Activated CD8-positive, alpha-beta memory T cell treated with anti-CD3 and anti-CD28 coated beads, Interleukin-2, amount 50 U/mL, for 4 hours (primary cell): Measurements from ENCODE around the gene MAP6.

ENCODE experiments used
- DNase-seq: peaks from one replicate; pipeline ENCODE4 v3.0.0-alpha.2; 2020

MAP6 gene

DNA sequence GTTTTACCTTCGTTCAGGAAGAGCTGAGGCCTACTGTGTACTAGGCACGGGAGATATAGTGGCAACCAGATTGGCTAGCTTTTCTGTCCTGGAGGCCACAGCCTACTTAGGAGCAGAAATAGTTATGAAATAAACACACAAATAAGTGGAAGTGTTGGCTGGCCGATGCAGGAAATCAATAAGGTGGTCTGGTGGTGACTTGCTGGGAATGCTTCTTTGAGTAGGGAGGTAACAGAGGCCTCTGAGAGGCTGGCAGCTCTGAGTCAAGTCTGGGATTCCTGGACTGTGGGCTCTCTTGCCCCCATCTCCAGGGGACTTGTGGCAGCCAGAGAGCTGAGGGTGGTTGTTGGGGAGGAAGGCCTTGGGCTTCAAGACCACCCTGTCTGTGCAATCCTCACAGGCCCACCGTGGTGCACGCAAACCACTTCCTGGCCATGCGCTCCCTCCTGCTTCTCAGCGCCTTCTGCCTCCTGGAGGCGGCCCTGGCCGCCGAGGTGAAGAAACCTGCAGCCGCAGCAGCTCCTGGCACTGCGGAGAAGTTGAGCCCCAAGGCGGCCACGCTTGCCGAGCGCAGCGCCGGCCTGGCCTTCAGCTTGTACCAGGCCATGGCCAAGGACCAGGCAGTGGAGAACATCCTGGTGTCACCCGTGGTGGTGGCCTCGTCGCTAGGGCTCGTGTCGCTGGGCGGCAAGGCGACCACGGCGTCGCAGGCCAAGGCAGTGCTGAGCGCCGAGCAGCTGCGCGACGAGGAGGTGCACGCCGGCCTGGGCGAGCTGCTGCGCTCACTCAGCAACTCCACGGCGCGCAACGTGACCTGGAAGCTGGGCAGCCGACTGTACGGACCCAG, 102.7 kb downstream of the MAP6 start:
- DNase-seq = no peak

DNA sequence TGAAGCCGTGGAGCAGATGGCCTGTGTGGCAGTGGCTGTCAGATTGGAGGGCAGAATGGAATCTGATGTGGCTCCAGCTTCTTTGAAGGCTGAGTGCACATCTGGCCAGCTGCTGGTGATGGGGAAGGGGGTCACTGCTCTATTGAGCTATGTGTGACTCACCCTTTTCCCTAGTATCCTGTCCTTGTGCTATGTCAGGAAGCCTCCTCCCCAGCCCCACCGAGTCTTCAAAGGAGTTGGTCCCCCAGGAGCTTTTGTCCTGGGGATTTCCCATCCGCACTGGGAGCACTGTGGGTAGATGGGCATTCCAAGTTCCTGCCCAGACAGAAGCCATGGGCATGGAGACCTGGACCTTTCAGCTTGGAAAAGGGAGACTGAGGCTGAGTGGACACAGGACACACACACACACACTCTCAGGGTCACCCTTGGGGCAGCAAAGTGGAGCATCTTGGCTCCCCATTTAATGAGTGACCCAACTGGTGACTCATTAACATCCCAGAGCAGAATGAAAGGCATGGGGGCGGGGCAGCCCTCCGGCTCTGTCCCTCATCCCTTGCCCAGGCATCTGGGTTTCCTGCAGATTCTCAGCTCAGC, 103.5 kb downstream of the MAP6 start:
- DNase-seq = no peak

DNA sequence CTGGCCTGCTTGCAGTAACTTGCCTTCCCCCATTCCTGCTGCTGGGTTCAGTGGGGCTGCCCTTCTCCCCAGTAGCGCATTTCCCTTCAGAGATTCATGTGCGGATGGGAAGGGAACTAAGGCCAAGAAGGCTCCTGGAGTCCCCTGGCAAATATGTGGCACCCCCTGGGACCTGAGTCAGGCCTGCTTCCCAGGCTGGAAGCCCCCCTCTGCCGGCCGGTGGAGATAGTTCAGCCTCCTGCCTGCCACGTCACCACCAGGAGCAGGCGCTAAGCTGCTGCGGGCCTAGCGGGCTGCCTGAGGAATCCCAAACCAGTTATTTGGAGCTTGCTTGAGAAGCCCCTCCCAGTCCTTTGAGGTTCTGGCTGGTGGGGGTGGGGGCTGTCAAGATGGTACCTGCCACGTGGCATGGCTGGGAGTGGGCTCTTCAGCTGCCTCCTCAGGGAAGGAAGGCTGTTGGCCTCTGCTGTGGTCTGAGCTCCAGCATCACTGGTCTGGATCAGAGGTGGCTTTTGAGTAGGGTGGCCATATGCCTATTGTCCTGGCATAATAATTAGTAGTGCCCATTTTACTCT, 104.8 kb downstream of the MAP6 start:
- DNase-seq = no peak

DNA sequence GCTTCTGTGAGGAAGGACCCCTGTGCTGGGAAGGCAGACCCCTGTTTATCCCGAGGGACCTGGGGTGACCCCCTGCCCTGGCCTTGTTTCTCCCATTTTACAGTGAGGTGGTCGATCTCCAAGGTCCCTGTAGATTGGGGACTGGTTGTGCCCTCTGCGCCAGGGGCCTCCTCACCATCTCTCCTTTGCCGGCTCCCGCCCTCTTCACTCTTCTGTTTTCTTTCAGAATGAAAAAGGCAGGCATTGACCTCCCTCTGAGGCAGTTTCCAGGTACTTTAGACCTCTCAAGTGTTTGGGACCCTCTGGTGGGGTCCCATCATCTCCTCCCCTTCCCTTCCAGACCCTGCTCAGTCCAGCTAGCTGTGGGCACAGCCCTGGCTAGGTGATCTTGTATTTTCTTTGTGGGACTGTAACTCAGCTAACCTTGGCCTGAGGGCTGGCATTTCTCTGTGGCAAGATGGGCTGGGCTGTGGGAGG, 105.3 kb downstream of the MAP6 start:
- DNase-seq = no peak

DNA sequence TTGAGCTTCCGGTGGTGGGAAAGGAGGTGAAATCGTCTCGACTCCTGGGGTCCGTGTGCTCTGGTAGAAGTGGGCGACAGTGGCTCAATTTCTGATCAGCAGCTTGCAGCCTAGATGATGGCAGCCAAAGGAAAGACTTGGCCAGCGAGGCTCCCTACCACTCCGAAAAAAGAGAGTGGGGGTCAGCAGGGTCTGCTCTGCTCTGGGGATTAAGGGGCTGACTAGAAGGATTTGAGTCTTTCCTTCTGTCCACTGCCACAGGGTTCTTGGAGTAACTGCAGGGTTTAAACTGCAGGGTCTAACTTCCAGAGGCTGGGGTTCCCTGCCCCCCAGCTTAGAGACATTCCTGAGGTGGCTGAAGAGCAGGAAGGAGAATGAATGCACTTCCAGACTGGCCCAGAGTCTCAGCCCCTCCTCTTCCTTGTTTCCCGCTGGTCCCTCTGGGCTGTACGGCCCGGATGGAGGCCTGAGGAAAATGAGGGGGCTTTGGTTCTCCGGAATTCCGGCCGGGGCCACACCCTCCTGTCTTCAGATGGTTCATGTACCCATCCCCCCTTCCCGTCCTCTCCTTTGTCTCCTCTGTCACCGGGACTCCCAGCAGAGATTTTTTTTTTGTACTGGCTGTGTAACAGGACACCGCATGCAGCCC, 105.9 kb downstream of the MAP6 start:
- DNase-seq = no peak

DNA sequence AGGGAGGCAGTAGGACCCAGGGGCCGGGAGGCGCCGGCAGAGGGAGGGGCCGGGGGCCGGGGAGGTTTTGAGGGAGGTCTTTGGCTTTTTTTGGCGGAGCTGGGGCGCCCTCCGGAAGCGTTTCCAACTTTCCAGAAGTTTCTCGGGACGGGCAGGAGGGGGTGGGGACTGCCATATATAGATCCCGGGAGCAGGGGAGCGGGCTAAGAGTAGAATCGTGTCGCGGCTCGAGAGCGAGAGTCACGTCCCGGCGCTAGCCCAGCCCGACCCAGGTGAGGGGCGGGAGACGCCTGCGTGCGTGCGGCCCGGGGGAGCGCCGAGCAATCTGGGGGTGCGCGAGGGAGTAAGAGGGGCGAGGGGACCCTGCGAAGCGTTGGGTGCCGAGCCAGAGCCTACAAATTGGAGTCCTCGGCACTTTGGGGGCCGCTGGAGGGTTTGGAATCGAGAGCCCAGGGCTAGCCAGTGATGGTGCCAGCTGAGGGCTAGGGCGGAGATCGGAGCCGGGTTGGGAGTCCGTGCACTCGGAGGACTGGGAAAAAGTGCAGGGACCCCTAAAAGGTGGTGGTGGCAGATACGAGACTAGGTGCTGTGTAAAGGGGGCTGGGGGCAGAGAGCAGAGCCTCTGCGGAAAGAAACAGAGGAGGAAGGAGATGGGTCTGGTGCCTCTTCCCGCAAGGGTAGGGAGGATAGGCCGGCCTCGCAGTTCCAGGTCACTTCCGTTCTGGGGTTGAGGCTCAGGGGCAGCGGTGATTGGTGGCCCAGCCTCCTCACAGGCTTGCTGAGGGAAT, 106.6 kb downstream of the MAP6 start, which contains the start of gene SERPINH1:
SERPINH1 (plus strand) TSS at position 206 of the 788 bp plus-strand sequence. CDS start 4,097 bp downstream, outside the sequence.
- DNase-seq = peak; percentile 56

DNA sequence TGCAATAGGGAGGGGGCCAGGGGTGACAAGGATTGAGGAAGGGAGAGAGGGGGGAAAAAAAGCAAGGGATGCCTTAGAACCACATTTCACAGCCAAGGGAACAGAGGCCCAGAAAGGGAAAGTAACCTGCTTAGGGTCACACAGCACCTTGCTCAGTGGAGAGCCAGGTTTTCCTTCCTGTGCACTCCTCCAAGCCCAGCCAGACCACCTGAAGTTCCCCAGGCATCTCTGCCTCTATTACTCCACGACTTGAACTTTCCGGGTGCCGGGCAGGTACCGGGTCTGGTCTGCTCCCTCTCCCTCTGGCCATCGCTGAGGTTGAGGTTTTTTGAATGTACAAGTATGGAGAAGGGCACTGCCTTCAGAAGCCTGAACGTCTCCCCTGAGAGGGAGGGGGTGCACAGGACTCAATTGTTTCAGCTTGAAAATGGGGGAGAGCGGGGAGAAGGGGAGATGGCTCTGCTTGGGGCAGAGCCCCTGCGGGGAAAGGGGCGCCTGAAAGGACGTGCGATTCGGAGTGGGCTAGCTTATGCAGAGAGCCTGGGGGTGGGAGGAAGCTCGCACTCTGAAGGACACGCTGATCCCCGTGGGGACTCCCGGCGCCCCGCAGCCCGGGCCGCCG, 107.3 kb downstream of the MAP6 start:
- no peak for DNase-seq

DNA sequence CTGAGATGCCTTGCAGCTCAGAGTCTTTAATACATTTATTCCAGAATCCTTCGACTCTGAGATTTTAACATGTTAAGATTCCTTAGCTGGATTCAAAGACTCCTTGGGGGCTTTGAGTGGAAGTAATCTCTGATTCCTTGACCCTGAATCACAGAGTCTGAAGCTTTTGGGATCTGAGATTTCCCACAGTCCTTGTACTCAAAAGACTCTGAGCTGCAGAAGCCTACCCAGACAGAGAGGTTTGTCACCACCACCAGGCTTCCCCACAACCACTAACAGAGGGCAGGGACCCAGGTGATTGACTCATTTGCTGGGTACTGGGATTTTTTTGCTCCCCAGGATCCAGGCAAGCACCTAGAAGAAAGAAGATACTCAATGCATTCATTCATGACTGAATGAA, 108.2 kb downstream of the MAP6 start:
- DNase-seq = no peak

DNA sequence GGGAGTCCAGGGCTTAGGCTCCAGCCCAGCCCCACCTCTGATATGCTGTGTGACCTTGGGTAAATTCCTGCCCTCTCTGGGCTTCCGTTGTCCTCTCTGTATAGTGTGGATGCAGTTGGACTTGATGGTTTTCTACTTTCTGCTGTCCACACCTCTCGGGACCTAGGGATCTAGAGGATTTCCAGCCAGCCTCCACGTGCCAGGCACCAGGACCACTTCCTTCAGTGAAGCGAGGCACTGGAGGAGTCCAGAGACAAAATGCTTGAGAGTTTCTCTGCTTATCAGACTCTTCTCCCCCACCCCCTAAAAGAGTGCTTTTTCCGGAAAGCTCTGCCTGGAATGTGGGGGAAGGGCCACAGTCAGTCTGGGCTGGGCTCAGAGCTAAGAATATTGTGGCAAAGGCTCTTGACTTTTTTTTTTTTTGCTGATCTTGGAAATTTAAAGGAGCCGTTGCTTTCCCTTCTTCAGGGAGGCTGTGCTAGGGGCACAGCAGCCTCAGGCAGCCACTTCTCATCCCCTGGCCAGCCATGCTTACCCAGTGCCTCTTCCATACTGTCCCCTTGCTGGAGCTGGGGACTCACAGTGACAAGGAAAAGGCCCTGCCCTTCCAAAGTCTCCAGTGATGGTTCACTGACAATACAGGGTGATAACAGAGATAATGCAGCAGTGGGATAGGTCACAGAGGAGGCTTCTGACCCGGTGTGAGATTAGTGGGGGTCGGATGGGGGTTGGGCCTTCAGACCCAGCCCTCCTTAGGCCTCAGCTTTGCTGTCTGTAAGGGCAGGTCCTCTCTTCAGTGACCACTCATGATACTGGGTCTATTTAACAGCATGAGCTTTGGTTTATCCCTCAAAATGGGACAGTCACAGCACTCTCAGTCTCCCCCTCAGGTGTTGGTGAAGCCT, 109.6 kb downstream of the MAP6 start:
- DNase-seq = no peak

DNA sequence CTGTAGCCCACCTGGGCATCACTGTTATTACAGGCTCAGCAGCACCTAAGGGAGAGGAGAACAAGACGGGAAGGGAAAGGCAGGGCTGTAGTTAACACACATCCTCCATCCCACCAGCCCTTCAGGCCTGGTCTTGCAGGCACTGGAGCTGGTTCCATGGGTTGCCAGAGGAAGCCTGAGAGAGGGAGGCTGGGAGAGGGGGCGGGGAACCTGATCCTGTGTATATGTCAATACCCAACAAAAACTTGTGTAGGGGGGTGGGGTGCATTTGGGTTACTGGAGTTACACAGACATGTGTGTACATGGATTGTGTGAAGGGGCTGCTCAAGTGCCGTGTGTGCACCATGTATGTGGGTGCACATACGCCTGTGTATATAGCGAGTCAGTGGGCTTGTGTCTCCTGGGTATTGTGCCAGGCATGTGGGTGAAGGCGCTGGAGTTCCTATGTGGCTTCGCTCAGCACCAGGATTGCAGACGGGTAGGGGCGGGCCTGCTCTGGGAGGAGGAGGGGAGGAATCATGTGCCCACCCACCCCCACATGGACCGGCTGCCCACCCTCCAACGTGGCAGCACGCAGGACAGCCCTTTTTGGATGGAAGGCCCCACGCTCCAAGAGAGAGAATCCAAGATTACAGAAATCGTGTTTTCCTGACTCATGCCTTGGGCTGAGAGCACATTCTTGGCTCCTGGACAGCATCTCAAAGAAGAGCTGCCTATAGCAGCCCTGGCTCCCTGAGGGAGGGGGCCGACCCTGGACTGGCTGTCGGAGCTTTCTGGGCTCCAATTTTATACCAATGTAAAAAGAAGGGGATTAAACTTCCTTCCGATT, 111.0 kb downstream of the MAP6 start:
- DNase-seq = no peak

DNA sequence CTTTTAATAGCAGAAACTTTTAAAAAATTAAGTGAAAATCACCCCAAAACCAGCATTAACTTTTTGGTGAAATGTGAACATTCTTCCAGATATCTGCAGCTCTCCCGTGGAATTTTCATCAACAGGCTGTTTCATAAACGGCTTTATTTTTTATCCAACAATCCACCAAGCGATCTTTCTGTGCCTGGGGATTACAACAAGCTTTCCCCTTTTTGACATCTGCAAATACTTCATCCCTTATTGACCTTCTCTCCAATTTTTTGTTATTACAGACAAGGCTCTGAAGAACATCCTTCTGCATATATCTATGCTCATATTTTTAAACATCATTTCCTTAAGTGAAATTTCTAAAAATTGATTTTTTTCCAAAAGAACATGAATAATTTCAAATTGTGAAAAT, 112.6 kb downstream of the MAP6 start:
- no peak for DNase-seq

DNA sequence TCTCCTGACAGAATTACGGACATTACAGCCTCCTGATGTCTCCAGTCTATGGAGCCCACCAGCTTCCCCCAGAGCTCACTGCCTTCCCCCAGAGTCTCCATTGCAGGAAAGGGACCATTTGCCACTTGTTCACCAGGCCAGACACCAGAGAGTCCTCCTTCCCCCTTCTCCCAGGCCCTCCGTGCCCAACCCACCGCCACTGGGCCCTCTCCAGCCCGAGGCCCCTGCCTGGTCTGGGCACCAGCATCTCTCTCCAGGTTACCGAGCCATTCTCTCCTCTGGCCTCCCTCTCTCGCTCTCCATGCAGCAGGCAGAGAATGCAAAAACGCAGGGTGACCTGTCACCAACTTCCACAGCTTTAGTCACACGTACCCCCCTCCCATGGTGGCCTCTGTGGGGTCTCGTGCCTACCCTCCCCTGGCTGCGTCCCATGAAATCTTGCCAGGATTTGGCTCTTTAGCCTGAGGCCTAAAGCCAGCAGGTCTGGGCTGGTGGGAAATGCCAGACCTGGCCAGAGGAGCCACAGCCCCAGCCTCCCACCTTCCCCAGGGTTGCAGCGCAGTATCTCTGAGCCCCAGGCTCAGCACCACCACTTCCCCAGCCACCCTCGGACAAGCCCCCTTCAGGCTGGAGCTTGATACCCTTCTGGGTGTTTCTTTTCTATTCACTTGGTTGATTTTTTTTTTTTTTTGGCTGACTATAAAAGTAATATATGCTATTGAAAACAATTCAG, 113.6 kb downstream of the MAP6 start:
- DNase-seq = no peak

DNA sequence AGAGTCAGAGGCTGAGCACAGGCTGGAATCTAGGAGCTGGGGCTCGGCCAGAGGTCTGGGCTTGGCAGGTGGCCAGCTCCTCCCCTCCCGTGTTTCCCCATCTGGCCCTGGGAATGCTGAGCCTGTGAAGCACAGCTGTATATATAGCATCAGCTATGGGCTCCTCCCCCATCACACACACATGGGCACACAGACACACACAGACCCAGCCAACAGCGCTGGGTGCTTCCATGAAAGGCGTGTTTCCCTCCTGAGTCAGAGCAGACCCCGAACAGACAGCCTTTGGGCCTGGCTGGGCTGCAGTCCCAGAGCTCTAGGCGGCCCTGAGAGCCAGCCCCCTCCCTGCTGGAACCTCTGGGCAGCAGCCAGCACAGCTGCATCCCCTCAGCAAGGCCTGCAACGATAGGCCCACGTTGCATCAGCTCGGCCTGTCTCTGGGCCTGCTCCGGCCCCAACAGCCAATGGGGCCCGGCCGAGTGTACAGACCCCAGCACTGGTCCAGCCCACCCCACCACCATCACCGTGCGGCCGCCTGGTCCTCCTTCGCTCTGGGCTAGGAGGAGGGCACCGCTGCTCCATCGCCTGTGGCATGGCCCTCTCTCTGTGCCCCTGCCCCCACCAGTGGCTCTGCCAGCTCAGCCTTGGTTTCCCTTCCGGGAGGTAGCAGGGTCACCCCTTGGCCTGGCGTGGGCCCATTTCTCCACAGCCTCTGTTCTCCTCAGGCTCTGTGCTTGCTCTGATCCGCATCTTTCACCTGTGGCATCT, 114.4 kb downstream of the MAP6 start:
- no peak for DNase-seq

DNA sequence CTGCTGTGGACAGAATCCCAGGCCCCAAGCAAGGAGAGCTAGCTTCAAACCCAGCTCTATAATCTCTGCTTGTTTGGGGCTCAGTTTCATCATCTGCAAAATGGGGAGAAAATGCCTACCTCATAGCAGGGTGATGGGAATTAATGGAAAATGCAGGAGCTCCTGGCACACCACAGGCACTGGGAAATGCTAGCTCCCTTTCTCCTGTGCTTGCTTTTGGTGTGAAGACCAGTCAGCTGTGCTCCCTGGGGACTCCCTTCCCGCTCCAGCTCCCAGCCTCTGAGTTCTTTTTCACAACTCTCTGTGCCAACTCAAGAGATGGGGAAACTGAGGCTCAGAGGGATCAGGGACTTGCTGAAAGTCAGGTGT, 115.0 kb downstream of the MAP6 start:
- no peak for DNase-seq

DNA sequence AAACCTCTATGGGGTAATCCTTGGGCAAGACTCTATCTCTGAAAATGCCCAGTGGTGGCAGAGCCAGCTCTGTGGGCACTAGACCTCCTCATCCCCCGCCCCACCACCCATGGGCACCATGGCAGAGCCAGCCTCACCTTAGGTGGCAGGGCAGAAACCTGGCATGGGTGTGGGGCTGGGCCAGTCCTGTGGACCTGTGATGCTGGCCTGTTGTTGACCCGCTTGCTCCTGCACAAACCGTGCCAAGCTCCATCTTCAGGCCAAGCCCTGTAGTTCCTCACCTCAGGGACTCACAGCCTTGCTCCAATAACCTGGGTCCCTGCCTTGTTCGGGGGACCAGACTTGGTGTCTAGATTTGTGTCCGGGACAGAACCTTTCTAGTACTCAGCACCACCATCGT, 115.7 kb downstream of the MAP6 start:
- no peak for DNase-seq

DNA sequence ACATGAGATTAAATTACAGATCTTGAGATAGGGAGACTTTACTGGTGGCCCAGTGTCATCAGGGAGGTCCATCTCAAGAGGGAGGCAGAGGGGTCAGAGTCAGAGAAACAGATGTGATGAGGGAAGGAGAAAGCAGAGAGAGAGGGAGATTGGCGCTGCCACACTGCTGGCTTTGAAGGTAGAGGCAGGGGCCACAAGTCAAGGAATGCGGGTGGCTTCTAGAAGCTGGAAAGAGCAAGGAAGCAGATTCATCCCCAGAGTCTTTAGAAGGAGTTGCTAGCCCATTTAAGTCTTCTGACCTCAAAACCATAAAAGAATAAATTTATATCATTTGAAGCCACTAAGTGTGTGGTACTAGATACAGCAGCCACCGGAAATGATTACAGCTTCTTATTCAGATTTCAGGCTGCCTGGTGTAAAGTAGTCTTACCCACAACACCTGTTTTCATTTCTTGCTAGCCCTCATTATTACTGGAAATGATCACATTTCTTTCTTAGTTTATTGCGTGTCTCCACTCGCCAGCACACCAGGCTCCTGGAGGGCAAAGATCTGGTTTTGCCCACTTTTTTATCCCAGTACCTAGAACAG, 119.4 kb downstream of the MAP6 start:
- DNase-seq = no peak

DNA sequence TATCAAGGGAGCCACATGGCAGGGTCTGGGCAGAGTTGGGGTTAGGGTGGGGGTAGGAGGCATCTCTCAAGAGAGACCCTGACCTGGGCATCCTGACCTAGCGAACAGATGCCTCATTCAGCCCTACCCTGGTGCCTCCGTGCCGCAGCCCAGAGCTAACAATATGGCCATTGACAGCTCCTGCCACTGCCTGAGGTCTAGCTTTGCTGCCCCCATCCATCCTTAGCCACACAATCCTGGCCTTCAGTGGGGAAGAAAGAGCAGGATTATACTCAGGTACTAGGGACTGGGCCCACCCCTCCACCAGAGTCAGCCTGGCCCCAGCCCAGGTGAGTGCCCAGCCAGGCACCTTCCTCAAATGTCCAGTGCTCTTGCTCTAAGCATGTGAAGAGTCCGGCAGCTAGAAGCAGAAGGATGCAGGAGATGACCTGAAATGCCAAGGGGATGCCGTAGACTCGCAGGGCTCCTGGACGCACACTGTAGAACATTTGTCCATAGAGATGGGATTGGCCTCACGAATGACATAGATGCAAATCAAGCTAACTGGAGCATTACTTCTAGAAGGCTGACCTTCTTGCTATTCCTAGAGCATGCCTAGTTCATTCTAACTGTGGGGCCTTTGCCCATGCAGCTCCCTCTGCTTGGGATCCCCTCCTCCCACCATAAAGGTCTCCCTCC, 120.1 kb downstream of the MAP6 start:
- DNase-seq = no peak

DNA sequence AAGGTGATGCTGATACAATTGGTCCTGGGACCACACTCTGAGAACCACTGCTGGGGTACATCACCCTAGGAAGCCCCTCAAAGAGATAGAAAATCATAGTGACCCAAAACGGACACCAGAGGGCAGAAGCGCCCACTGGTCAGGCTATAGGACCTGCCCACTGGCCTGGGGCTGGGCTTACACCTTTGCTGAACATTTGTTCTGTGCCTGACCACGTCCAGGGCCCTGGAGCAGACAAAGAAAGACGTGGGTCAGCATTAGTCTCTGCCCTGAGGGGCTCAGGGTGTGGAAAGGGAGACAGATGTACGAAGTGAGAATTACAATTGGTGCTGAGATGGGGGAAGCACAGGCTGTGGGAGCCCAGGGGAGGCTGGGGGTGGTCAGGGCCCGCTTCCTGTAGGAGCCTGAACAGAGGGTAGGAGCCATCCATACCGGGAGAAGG, 121.2 kb downstream of the MAP6 start:
- peak; percentile 31 for DNase-seq
